ENCODE data around the gene SCGB1A1.

The SCGB1A1 gene

DNA sequence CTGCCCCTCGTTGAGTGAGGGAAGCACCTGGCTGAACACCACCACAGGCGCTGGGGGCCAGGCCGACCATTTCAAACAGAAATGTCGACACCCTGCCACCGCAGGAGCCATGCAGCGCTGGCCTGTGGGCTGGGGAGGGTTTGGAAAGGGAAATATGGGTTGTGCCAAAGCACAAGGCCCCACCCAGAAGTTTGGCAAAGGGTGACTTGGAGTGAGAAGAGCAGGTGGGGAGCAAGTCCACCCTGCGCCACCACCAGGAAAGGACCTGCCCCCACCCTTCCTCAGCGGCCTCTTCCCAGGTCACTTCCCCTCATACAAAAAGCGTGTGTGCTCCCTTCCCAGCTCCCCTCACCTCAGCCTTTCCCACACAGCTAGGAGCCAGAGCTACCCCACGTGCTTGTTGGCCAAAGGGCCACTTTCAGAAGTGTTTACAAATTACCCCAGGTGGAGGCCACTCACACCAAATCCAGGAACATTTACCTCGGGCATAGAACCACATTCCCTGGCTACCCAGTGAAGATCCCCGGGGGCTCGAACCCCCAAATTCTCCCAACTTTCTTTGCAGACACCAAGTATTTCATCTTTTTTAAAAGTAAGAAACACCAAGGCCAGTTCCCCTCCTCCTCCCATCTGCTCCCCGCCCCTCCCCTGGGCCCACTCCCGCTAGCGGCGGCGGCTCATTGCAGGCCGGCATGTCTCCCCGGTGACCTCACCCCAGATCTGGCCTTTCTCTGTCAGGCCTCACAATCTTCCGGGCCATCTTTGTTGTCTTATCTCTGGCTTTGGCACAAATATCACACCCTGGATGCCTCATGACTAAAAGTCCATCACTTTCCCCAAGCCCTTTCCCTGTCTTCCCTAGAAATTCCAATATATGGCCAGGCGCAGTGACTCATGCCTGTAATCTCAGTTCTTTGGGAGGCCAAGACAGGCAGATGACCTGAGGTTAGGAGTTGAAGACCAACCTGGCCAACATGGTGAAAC is 20.5 kb upstream of the SCGB1A1 start:
- no peak for DNase-seq (ENCODE audit: low spot score)

DNA sequence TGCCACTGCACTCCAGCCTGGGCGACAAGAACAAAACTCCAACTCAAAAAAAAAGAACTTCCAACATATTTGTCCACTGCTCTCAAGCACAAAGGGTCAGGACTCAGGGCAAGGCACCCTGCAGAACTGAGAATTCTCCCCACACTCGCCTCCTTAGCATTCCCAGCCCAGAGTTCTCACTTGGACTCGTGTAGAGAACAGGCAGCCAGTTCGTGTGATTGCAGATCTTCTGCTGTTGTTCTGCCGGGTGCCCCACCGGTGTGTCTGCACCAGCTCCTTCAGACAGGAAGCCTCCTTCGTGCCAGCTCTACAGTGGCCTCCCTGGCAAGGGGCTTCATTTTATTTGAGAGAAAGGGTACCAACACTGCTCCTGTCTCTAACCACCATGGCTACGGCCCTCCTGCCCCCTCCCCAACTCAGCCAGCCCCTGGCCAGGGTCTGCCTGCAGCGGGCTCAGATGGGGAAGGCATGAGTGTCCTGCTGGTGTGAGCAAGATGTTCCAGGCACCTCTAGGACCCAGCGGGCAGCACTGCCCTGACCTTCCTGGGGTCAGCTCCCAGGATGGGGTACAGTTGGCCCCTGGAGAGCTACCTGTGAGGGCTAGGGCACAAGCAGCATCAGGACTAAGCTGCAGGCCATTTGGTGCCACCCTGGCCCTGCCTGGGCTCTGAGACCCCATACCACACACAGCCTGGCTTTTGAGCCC is 19.5 kb upstream of the SCGB1A1 start:
- no peak for DNase-seq (ENCODE audit: low spot score)

DNA sequence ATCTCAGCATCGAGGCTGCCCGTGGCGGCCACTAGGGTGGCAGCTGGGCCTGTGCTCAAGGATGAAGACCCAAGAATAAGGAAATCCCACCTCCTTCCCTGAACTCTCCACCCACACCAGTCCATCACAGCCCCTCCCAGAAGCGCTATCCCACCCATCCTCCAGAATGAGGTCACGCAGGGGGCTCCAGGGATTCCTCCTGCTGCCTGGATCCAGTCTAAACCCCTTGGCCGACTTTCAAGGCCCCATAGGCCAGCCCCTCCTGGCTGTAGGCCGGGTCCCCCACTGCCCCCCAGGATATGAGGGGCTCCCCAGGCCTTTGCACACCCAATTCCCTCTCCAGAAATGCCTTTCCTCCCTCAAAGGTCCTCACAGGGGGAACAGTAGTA is 19.0 kb upstream of the SCGB1A1 start:
- no peak for DNase-seq (ENCODE audit: low spot score)

DNA sequence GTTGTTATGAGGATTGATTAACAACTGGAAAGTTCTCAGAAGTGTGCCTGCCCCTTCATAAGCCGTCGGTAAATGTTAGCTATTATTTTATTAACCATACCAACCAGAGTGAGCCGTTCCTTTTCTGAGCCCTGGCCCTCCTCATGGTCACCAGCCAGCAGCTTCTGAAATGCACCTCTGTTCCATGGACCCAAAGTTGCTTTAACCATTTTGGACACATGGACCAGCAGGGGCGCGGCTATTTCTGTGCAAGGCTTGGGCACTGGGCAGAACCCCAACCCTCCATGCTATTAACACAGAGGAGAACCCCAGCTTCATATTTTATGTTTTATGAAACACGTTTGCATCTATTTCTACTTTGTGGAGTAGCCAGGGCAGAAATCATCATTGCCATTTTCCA is 18.6 kb upstream of the SCGB1A1 start:
- DNase-seq (ENCODE audit: low spot score) = no peak

DNA sequence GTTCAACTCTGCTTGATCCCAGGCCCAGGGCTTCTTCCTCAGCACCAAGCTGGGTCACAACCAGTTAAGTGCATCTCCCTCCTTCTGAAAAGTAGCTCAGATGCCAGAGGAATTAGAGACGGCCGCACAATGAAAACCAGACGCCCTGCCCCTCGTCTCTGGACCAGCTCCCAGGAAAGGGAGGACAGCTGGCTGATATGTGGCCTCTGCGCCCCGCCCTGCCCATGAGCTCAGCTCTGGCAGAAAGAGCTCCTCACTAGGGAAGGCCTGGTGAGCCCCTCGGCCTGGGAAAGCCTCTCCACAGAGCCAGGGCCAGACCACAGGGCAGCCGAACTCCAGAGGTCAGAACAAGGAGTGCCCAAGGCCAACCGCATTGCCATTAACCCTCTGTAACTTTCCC is 18.1 kb upstream of the SCGB1A1 start:
- DNase-seq (ENCODE audit: low spot score) = no peak

DNA sequence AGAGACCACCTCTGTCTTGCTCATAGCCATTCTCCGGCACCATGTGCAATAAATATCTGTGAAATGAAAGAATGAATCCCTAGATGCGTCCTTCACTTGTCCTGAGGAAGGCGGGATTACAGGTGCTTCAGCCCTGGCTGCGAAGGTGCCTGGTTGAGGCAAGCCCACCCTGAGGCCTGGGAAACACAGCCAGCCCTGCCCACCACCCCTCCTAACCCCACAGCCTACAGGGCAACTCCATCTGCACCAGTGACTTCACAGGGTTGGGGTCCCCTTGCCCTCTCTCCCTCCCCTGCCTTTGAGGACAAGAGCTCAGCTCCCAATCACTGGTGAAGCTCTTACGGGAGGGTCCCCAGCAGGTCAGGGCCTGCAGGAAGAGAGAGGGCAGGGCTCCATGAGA is 17.5 kb upstream of the SCGB1A1 start:
- DNase-seq (ENCODE audit: low spot score) = no peak

DNA sequence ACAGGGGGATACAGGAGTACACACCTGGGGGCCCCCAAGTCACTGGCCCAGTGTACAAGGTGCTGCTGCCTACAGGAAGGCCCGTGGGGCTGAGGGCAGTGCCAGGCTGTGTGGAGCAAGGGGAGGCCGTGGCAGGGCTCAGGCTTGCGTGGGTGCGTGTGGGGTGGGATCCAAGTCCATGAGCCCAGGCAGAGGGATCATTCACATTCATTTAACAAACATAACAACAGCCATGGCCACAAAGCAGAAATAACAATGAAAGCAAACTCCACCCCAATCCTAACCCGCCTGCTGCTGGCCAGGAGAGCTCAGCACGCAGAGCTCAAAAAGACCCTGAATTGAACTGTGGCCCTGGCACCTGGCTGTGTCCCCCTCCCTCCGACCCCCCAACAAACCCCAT is 17.0 kb upstream of the SCGB1A1 start:
- no peak for DNase-seq (ENCODE audit: low spot score)

DNA sequence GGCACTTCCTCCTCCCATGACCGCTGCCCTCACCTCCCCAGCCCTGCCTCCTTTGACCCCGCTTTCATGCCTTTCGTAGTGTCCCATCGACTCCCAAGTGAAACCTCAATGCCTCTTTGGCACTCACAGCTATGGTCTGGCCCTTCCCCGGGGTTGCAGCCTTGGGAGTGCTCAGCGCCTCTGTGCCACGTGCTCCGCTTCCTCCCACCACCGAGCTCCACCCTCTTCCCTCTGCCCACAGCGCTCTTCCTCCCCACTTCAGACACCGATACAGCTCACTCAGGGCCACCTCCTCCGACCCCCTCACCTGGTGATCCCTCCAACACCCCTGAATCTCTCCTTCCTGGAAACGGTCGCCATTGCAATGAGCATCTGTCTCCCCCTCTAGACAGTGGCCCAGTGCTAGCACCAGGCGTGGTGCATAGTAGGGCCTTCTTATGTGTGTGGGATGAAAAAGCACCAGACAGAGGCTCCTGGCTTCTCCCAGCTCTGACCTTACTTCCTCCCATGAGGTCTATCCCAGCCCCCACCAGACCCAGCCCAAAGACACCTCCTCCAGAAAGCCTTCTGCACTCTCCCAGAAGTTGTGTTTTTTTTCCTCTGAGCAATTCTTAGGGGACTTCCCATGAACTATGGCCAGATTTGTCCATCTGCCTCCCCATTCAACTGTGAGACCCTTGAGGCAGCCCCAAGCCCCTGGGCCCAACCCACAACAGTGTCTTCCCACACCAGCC is 16.4 kb upstream of the SCGB1A1 start:
- no peak for DNase-seq (ENCODE audit: low spot score)

DNA sequence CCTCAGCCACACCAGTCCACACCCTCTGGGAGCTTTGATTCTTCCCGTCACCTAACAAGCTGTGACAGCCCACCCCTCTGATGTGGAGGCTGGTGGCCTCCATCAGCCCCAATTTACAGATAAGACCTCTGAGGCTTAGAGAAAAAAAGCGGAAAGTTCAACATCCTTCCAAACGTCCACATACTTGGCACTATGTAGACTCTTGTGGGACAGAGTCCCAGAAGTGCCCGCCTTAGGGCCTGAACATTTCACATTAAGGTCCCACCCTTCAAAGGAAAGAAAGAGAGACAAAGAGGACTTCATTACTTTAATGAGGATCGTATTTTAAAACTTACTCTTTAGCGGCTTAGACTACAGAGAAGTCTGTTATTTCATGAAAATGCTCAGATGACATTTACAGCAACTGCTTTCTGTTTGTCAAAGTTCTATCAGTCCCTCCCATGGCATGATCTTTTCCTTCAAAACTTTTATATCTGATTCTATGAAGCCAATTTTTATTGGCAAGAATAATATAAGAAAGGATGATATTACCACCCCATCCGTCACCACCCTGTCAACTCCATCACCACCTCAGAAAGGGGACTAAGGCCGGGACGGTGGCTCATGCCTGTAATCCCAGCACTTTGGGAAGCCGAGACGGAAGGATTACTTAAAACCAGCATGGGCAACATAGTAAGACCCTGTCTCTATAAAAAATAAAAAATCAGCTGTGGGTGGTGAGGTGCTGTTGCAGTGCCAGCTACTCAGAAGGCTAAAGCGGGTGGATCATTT is 15.7 kb upstream of the SCGB1A1 start:
- no peak for DNase-seq (ENCODE audit: low spot score)

DNA sequence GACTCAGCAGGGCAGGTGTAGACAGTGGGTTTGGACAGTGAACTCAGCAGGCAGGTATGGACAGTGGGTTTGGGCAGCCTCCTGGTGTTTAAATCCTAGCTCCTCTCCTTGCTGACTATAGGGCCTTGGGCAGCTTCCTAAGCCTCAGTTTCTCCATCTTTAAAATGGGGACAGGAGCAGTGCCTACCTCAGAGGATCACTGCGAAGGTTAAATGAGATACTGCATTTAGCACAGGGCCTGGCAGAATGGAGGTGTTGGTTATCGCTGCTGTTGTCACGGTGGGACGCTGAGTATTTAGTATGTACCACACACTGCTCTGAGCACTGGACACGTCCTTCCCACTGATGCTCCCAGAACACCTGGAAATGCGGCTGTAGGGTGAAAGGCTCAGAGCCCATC is 14.4 kb upstream of the SCGB1A1 start:
- no peak for DNase-seq (ENCODE audit: low spot score)

DNA sequence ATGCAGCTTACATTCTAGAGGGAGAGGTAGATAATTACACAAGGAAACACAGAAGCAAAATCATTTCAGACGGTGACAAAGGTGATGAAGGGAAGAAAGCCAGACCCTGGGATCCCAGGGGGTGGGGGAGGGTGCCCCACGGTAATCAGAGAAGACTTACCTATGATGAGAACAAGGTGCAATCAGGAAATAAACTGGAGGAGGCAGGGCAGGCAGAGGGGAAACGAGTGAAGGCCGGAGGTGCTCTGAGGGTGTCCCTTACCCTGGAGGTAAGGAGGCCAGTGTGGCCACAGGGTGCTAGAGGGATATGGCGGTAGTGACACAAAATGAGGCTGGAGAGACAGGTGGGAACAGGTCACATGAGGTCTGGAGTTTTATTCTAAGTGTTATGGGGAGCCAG is 13.9 kb upstream of the SCGB1A1 start:
- no peak for DNase-seq (ENCODE audit: low spot score)

DNA sequence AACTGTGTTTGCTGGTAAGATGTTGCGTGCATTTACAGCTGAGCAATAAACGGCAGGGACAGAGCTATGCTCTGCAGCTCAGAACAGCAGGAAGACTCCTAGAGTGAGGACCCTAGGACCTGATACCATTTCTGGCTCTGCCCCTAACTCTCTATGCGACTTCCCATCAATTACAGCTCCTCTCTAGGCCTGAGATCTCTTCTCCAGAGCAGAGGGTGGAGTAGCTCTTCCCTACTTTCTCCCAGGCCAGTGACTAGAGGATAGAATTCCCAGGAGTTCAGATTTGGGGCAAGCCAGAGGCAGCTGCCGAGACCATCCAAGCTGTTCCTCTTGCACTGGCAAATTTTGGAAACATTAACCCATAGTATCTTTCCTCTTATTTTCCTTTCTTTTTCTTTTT is 12.8 kb upstream of the SCGB1A1 start:
- no peak for DNase-seq (ENCODE audit: low spot score)

DNA sequence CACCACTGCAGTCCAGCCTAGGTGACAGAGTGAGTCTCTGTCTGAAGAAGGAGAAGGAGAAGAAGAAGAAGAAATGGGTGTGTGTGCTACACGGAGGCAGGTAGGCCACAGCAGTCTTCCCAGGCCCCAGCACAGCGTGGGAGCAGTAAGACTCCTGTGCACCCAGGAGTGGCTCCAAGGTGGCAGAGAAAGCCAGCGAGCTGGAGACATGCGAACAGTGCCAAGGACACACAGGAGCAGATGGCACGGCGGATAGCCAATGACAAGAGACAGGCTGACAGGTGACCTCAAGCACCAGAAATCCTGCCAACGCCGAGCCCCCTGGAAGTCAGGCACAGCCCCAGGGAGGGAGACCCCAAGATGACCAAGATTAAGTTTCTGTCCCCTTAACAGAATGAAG is 9.0 kb upstream of the SCGB1A1 start:
- no peak for DNase-seq (ENCODE audit: low spot score)

DNA sequence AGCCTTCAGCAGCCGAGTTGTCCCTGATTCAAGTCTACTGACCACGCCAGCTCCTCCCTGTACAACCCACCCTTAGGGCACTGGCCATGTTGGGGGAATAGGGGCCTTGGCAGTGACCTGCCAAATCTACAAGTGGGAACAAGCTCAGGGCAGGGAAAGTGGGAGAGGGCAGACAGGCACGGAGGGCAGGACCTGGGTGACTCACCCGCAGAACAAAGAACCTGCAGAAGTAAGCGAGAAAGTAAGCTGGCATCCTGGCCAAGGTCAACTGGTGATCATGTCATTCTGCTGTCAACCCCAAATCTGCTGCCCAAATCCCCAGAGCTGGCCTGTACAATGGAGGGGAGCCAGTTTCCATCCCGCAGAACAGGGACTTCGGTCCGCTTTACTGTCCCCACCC is 7.9 kb upstream of the SCGB1A1 start:
- DNase-seq (ENCODE audit: low spot score) = no peak

DNA sequence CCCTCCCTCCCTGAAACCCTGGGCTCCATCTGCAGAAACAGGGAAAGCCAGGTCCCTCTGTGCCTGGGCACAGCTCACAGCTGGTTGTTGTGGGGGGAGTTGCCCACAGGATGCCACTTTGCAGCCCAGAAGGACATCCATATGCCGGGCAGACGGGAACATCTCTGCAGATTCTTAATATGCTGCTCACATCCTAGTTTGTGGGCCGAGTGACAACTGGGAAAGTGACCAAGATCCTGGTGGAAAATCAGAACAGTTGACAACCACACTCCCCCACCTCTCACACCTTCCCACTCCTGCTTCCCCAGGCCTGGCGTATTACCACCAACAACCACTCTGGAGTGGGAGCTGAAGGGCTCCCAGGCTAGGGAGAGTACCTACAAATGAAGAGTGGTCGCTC is 7.3 kb upstream of the SCGB1A1 start:
- no peak for DNase-seq (ENCODE audit: low spot score)

DNA sequence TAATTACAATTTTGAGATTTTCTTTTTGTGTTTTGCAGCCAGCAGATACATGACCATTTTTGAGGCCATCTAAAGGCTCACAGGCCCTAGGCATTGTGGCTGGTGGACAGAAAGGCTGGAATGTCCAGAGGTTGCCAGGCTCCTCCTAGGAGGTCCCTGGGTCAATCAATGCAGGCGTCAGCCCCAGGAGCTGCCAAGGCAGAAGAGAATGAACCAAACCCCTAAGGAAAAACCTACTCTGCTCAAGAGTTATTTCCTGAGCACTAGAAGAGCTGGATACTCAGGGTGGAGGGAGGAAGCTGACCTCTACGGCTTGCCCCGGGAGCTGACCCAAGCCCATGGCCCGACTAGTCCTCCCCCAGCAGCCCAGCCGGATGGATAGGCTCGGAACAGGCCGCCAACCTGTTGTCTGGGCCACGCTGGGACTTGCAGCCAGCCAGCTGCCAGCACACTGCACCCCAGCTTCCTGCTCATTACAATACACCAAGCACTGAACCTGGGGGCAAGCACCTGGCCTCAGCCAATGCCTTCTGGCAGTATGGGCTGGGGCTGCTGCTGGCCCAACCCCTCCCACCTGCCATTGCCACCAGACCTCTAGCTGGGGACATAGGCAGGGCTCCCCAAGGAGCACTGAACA is 5.7 kb upstream of the SCGB1A1 start:
- DNase-seq (ENCODE audit: low spot score) = no peak

DNA sequence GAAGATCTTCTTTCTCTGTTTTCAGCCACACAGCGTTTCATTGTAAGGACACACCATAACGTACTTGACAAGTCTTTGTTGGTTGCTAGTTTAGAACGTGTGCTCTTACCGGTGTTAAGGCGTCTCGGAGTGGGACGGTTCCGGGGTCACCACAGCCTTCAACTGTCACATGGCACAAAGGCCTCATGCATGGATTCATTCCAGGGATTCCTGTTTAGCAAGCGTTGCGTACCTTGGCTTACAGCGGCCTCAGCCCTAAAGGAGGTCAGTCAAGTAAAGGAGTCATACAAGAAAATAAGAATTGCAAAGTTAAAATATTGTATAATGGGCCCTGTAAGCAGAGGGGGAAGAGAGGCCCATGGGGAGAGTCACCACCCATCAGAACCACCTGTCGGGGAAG is 2.2 kb upstream of the SCGB1A1 start:
- no peak for DNase-seq (ENCODE audit: low spot score)

DNA sequence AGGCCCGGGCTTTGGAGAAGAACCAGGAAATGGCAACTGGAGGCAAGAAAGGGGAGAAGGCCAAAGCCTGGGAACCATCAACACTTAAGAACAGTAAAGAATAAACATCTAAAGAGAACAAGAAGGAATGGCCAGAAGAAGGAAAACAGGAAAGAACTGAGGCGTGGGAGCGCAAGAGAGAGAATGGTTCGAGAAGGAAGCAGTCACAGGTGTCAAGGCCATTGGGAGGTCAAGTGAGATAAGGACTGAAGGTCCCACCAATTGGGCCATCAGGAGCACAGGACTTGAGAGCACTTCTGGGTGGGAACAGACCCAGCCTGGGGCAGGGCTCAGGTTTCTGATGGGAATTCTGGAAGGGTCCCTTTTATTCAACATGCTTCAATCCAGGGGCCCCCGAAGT is 697 bp upstream of the SCGB1A1 start:
- no peak for DNase-seq (ENCODE audit: low spot score)

DNA sequence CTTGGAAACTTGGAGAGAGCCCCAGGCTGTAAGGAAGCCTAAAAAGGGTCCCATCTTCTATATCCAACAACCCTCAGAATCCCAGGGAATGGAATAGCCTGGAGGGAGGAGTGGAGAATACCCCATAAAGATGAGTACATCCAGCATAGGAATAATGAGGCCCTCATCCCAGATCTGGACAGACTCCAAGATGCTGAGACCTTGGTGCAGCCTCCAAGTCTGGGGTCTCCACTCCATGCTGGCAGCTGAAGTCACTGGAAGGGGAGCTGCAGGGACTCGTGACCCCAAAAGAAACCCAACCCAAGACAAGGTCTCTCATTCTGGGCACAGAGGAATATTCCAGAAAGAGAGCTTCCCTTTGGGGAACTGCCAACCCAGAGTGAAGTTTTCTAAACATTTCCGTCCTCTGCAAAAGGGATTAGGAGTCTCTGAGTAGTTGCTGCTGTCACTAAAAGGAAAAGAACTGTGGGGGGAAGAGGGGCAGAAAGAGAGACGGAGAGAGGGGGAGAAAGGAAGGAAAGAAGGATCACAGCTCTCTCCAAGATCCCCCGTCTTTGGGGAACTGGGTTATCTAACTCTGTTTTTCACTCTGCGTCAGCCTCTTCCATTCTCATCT is 589 bp downstream of the SCGB1A1 start:
- DNase-seq (ENCODE audit: low spot score) = no peak

DNA sequence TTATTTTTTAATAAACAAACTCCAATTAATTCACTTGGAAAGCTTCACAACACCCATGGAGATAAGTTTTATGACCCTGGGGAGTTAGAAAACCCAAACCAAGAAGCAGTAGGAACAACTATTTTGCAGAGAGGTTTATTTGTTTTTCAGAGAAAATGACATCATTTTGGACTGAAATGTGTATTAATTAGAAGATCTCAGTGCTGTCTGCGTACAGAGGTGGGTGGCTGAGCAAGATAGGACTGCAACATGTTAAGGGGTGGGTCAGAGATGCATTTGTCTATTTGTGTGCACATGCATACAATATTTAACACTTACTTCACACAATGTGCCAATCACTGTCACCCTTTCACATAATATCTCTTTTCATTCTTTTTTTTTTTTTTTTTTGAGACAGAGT is 1.1 kb downstream of the SCGB1A1 start:
- no peak for DNase-seq (ENCODE audit: low spot score)

DNA sequence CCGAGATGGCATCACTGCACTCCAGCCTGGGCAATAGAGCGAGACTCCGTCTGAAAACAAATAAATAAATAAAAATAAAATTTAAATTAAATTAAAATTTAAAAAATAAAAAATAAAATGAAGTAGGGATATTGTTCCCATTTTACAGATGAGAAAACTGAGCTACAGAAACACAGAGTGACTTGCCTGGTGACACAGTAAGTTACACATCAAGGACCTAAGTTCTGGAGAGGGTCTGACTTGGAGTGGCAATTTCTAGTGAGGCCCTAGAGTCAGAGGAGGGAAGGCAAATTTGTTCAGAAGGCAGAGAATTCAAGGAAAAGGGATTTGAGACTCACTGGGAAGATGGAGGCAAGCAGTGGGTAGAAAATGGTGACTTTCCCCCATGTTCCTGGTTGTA is 2.0 kb downstream of the SCGB1A1 start:
- DNase-seq (ENCODE audit: low spot score) = no peak

All from RKO (cell line).